Left kidney (tissue), 2 donors: Measurements from ENCODE around the gene HMGB4. TPM values are rescaled to one million over a fixed set of nuclear protein-coding genes. Genes with fewer than 3 reads are reported as not detected.

Source experiments
- DNase-seq: peaks from one replicate; pipeline ENCODE4 v3.0.0-alpha.2; 2013
- polyA plus RNA-seq: library from polyadenylated mRNA; unstranded; fragments of 120-200 nt; gene quantifications from one replicate; pipeline ENCODE4 v1.2.1, GENCODE V29; 2013; ENCODE audit not compliant: insufficient read length

HMGB4 gene
- polyA plus RNA-seq, 1 donor: not detected

- no peak for DNase-seq
Measured at GRCh38 chr1:33898406-33898805, 34.5 kb downstream of the HMGB4 start.

GRCh38 chr1:33898881-33899280, 35.0 kb downstream of the HMGB4 start:
- no peak for DNase-seq

- no peak for DNase-seq
Measured at GRCh38 chr1:33899746-33900145, 35.9 kb downstream of the HMGB4 start.

- DNase-seq: no peak
Measured at GRCh38 chr1:33902486-33903209, 38.8 kb downstream of the HMGB4 start.

GRCh38 chr1:33903210-33903589, 39.3 kb downstream of the HMGB4 start:
- peak; percentile 25 for DNase-seq

GRCh38 chr1:33905241-33905640, 41.4 kb downstream of the HMGB4 start:
- DNase-seq: no peak

- DNase-seq: no peak
Measured at GRCh38 chr1:33906156-33906555, 42.3 kb downstream of the HMGB4 start.

- DNase-seq: no peak
Measured at GRCh38 chr1:33908324-33908956, 44.6 kb downstream of the HMGB4 start.
